LNCAP (cell line): ENCODE results near the gene CALN1.
"Not testable (repeated sequence)": the region's sequence is repeated elsewhere in the genome, so short reads cannot be mapped to it uniquely, and the experiment has no call there.

Source experiments
- CTCF ChIP-seq: fragments of 450-650 bp; IDR thresholded peaks from 2 replicates; pipeline ENCODE4 v1.5.1; 2017; ENCODE audit warnings: mild to moderate bottlenecking

CALN1 gene

GRCh38 chr7:72412121-72412618, at the start of gene CALN1:
Gene CALN1 (minus strand): TSS chr7:72412338.
- TF ChIP-seq CTCF: not testable (repeated sequence)

GRCh38 chr7:72453471-72453870, 41.3 kb upstream of the CALN1 start:
- TF ChIP-seq CTCF: no peak

GRCh38 chr7:72447465-72448204, 35.5 kb upstream of the CALN1 start:
- no peak for TF ChIP-seq CTCF

- TF ChIP-seq CTCF: no peak
Measured at GRCh38 chr7:72446591-72447462, 34.7 kb upstream of the CALN1 start.

GRCh38 chr7:72446131-72446530, 34.0 kb upstream of the CALN1 start:
- TF ChIP-seq CTCF: no peak

- TF ChIP-seq CTCF: no peak
Measured at GRCh38 chr7:72445580-72445979, 33.4 kb upstream of the CALN1 start.

GRCh38 chr7:72445075-72445474, 32.9 kb upstream of the CALN1 start:
- no peak for TF ChIP-seq CTCF
